K562 (cell line): ENCODE results near the gene PIK3R5. TPM values are rescaled to one million over a fixed set of nuclear protein-coding genes. Genes with fewer than 3 reads are reported as not detected.
A peak's percentile ranks its signal among the peaks of the same experiment; 100 is the strongest.

Source experiments
- ATAC-seq: fragments of 200-7000 bp; cut with Tn5 transposase; 3 replicates; pipeline ENCODE4 v1.9.1; 2020; ENCODE audit warnings: moderate library complexity
- BruUV-seq: library from RNA; stranded (reverse); fragments of 400-500 nt; replicated peaks from 2 replicates; lab custom pipeline; 2021; lab: Mats Ljungman, UMichigan
- CTCF ChIA-PET: fragments of 300-600 bp; formaldehyde crosslinking; extraction: SDS; loops from one replicate; lab custom pipeline; 2021; ENCODE audit warnings: low intra/inter-chr PET ratio; lab: Yijun Ruan, JAX
- POLR2A ChIA-PET: fragments of 300-600, 350-650 bp; sonication (Branson Sonifier 250); formaldehyde crosslinking; extraction: SDS; loops from one replicate; lab custom pipeline; 2021; ENCODE audit warnings: antibody characterized with exemption, inconsistent platforms; lab: Yijun Ruan, JAX
- DNase-seq, 4 experiments: peaks; one replicate each; pipeline versions ENCODE4 v3.0.0 to v3.0.0-alpha.2; 2011 to 2018; ENCODE audit warnings: low spot score in 3 of 4, mixed read lengths in 3 of 4; ENCODE audit errors: extremely low read depth in 1 of 4
- FAIRE-seq: peaks from 2 replicates; lab custom pipeline; 2011; peaks lifted over from hg19 to GRCh38; lab: Jason Lieb, UNC
- H2AFZ ChIP-seq: 2 replicates; pipeline ENCODE4 v1.6.0; 2011; ENCODE audit warnings: low read depth, low read length, control low read depth, inconsistent platforms
- H3K27ac ChIP-seq: fragments of 200-600 bp; 3 replicates; pipeline ENCODE4 v1.8.0; 2011; ENCODE audit warnings: low read depth, mild to moderate bottlenecking, control low read depth, inconsistent platforms, low read length, moderate library complexity, mixed read lengths; ENCODE audit errors: extremely low read depth
- H3K27me3 ChIP-seq, 2 experiments: fragments of 300-600 bp in 1 of 2; 2 replicates in 1 of 2; 3 replicates in 1 of 2; pipeline versions ENCODE4 v1.6.0 to v1.8.0; 2011; ENCODE audit warnings: inconsistent platforms in 2 of 2, low read length in 2 of 2, mild to moderate bottlenecking in 1 of 2, mixed read lengths in 1 of 2, moderate library complexity in 1 of 2; ENCODE audit not compliant: control insufficient read depth in 2 of 2, insufficient read depth in 2 of 2
- H3K36me3 ChIP-seq: fragments of 300-600 bp; 3 replicates; pipeline ENCODE4 v1.8.0; 2011; ENCODE audit warnings: mild to moderate bottlenecking, low read length, inconsistent platforms; ENCODE audit not compliant: control insufficient read depth, insufficient read depth
- H3K4me1 ChIP-seq, 2 experiments: fragments of 200-600 bp in 1 of 2; replicated peaks in 1 of 2; 2 replicates in 1 of 2; 3 replicates in 1 of 2; pipeline versions ENCODE4 v1.5.1 to v1.8.0; 2011; ENCODE audit warnings: inconsistent platforms in 2 of 2, low read length in 2 of 2, mild to moderate bottlenecking in 1 of 2, mixed read lengths in 1 of 2, moderate library complexity in 1 of 2; ENCODE audit not compliant: control insufficient read depth in 2 of 2, insufficient read depth in 2 of 2
- H3K4me2 ChIP-seq: 2 replicates; pipeline ENCODE4 v1.6.1; 2011; ENCODE audit warnings: low read length, control low read depth, inconsistent platforms, mixed read lengths; ENCODE audit not compliant: insufficient read depth
- H3K4me3 ChIP-seq: fragments of 200-600 bp; sonication (generic), shearing (Covaris generic); 2 replicates; pipeline ENCODE4 v1.5.1; 2016; ENCODE audit warnings: control low read depth, inconsistent platforms
- H3K79me2 ChIP-seq: fragments of 200-600 bp; 3 replicates; pipeline ENCODE4 v1.8.0; 2011; ENCODE audit warnings: low read length, inconsistent platforms; ENCODE audit not compliant: control insufficient read depth, insufficient read depth
- H3K9ac ChIP-seq, 2 experiments: 2 replicates each; pipeline versions ENCODE4 v1.6.0 to v1.6.1; 2011; ENCODE audit warnings: low read depth in 2 of 2, low read length in 2 of 2, control low read depth in 1 of 2, inconsistent platforms in 1 of 2, mild to moderate bottlenecking in 1 of 2, mixed read lengths in 1 of 2; ENCODE audit not compliant: insufficient read depth in 1 of 2
- H3K9me1 ChIP-seq: one replicate; pipeline ENCODE4 v1.6.0; 2011; ENCODE audit warnings: inconsistent platforms, mild to moderate bottlenecking, low read length, moderate library complexity; ENCODE audit not compliant: control insufficient read depth, insufficient read depth
- H3K9me3 ChIP-seq: replicated peaks from 2 replicates; pipeline ENCODE4 v1.5.1; 2011; ENCODE audit warnings: low read depth, low read length, inconsistent platforms; ENCODE audit not compliant: control insufficient read depth, insufficient read depth
- H4K20me1 ChIP-seq: replicated peaks from 2 replicates; pipeline ENCODE4 v1.6.1; 2011; ENCODE audit warnings: low read length, inconsistent platforms, mixed read lengths; ENCODE audit not compliant: control insufficient read depth, insufficient read depth
- CBFA2T2 ChIP-seq: fragments of 450-650 bp; conservative IDR thresholded peaks from 2 replicates; pipeline ENCODE4 v1.6.1; 2017; ENCODE audit warnings: mild to moderate bottlenecking
- HDAC2 ChIP-seq: fragments of 450-650 bp; IDR thresholded peaks from 2 replicates; pipeline ENCODE4 v1.6.1; 2016; ENCODE audit warnings: mild to moderate bottlenecking
- RAD51 ChIP-seq: fragments of 450-650 bp; IDR thresholded peaks from 2 replicates; pipeline ENCODE4 v1.7.1; 2016; ENCODE audit warnings: low read depth, mild to moderate bottlenecking, borderline replicate concordance
- TFE3 ChIP-seq: fragments of 450-650 bp; formaldehyde crosslinking; IDR thresholded peaks from 2 replicates; pipeline ENCODE4 v1.4.0; 2020; ENCODE audit warnings: mild to moderate bottlenecking, mixed read lengths
- TOE1 ChIP-seq, 2 experiments: fragments of 450-650 bp in 1 of 2; sonication (generic) in 1 of 2; formaldehyde crosslinking in 1 of 2; IDR thresholded peaks; 2 replicates each; pipeline versions ENCODE4 v1.7.1 to v1.8.0; 2016 to 2022; ENCODE audit warnings: borderline replicate concordance in 2 of 2, mild to moderate bottlenecking in 2 of 2, antibody characterized with exemption in 1 of 2, inconsistent platforms in 1 of 2, low read depth in 1 of 2, missing genetic modification reagents in 1 of 2, moderate library complexity in 1 of 2
- ZBTB49 ChIP-seq: sonication (generic); formaldehyde crosslinking; IDR thresholded peaks from 2 replicates; pipeline ENCODE4 v1.8.0; 2022; ENCODE audit warnings: missing genetic modification reagents, mild to moderate bottlenecking, borderline replicate concordance
- ZNF57 ChIP-seq: fragments of 450-650 bp; formaldehyde crosslinking; IDR thresholded peaks from 2 replicates; pipeline ENCODE4 v1.4.0; 2020; ENCODE audit warnings: mild to moderate bottlenecking, moderate library complexity
- WGBS: fragments of 100-300 bp; shearing (Covaris generic); methylation state at CpG from one replicate; pipeline ENCODE4 v1.1.6; 2016; ENCODE audit warnings: low coverage, mixed read lengths; ENCODE audit not compliant: insufficient coverage; ENCODE audit errors: missing lambda C conversion rate; 5-methylcytosine and 5-hydroxymethylcytosine counted together
- in situ Hi-C: fragments of 300-500 bp; cut with MboI; formaldehyde crosslinking; loops from 4 replicates; pipeline ENCODE4 v1.15.0; 2018; ENCODE audit warnings: inconsistent platforms, mixed read lengths
- intact Hi-C: fragments of 100-400 bp; cut with micrococcal nuclease; formaldehyde crosslinking; loops from 2 replicates; pipeline ENCODE4 v1.14.2; 2022
- polyA plus RNA-seq, 8 experiments: library from polyadenylated mRNA; depleted of rRNA in 4 of 8; stranded (reverse) in 5 of 8; unstranded in 3 of 8; fragments of >200 nt; fragmentation: Nextera tagmentation in 2 of 8; fragmentation: Illumina TruSeq in 1 of 8; extraction: Ambion mirVana in 2 of 8; extraction: Trizol in 1 of 8; gene quantifications; 2 replicates each; pipeline versions ENCODE4 v1.2.1 to v1.2.3, GENCODE V29; 2011 to 2014; ENCODE audit warnings: inconsistent platforms in 1 of 8, missing spikeins in 1 of 8
- total RNA-seq, 7 experiments: library from RNA; depleted of rRNA in 6 of 7; stranded (reverse); fragments of >200 nt in 6 of 7; fragmentation: Illumina TruSeq in 2 of 7; extraction: Trizol in 2 of 7; gene quantifications; 2 replicates each; pipeline versions ENCODE4 v1.2.1 to v1.2.3, GENCODE V29; 2011 to 2021; ENCODE audit warnings: low replicate concordance in 1 of 7

Gene PIK3R5
- total and polyA plus RNA-seq, 9 of the 15 experiments (the other 6 are each of a cell fraction or from before 2014, with no cell fraction given), result 0.01 to 0.38 TPM; not detected in 7

GRCh38 chr17:8837563-8838075, 127.9 kb downstream of the PIK3R5 start:
- intact Hi-C loops (no loop called here), in situ Hi-C loops (no loop called here)
- no peaks in the 10 kb centered on the region for H4K20me1 ChIP-seq
- POLR2A ChIA-PET, result no interaction called here
- H3K27me3 ChIP-seq, result peaks cover 3 to 22% of the 10 kb centered on the region in 2 experiments; a peak in 3 of 5 replicates
- no peaks in the 10 kb centered on the region for H3K9me1 ChIP-seq
- H3K4me2 ChIP-seq, result no peak overlapping the region
- DNase-seq (no peak), FAIRE-seq (no peak), ATAC-seq (no peak)
- TF ChIP-seq ZBTB49 (no peak), HDAC2 (no peak), ZNF57 (CRISPR knock-in tag) (no peak), RAD51 (peak; percentile 53), TOE1 (IDR thresholded peaks at IDR 0.05; ENCODE audit: borderline replicate concordance) (0 out of 2 replicates have a peak, but pooled peaks have one; percentile 28), TOE1 (CRISPR knock-in tag; IDR thresholded peaks at IDR 0.05; ENCODE audit: borderline replicate concordance, low read depth) (no peak), CBFA2T2 (0 out of 2 replicates have a peak, but pooled peaks have one; percentile 15), TFE3 (peak; percentile 77)
- H3K9ac ChIP-seq, result no peak overlapping the region
- H2AFZ ChIP-seq, result no peak overlapping the region
- H3K79me2 ChIP-seq, result no peaks in the 10 kb centered on the region
- CTCF ChIA-PET, result no interaction called here
- no peaks in the 10 kb centered on the region for H3K9me3 ChIP-seq
- peaks cover 0 to 5% of the 10 kb centered on the region in 2 experiments; a peak in 2 of 5 replicates for H3K4me1 ChIP-seq
- BruUV-seq, result no TSS peak
- H3K4me3 ChIP-seq, result no peak overlapping the region
- WGBS, result 0% methylated on average over 6 of the region's 8 CpGs
- H3K36me3 ChIP-seq, result no peaks in the 10 kb centered on the region
- H3K27ac ChIP-seq, result no peak overlapping the region
